CD14-positive monocyte (primary cell): ENCODE measurements around the gene POC1B. TPM values are rescaled to one million over a fixed set of nuclear protein-coding genes. Genes with fewer than 3 reads are reported as not detected.

Experiments
- DNase-seq, 3 donors: peaks; one replicate each; pipeline ENCODE4 v3.0.0-alpha.2; 2011 to 2022
- H2AFZ ChIP-seq: 2 replicates; pipeline ENCODE4 v1.6.0; 2012; ENCODE audit warnings: mild to moderate bottlenecking, low read depth, low read length, inconsistent platforms; ENCODE audit not compliant: insufficient read depth, poor library complexity, severe bottlenecking
- H3K27ac ChIP-seq, 2 donors: 1 replicate in 1 of 2; 2 replicates in 1 of 2; pipeline ENCODE4 v1.5.1; 2012 to 2013; ENCODE audit warnings: low read length in 2 of 2, control low read depth in 1 of 2, inconsistent platforms in 1 of 2, low read depth in 1 of 2, mild to moderate bottlenecking in 1 of 2
- H3K27me3 ChIP-seq, 2 donors: one replicate each; pipeline versions ENCODE4 v1.6.0 to v1.6.1; 2011 to 2013; ENCODE audit warnings: low read length in 2 of 2; ENCODE audit not compliant: control insufficient read depth in 2 of 2, insufficient read depth in 2 of 2
- H3K36me3 ChIP-seq, 2 donors: replicated peaks in 1 of 2; 1 replicate in 1 of 2; 2 replicates in 1 of 2; pipeline versions ENCODE4 v1.5.1 to v1.6.1; 2012 to 2013; ENCODE audit warnings: low read length in 2 of 2, control low read depth in 1 of 2, inconsistent platforms in 1 of 2, mild to moderate bottlenecking in 1 of 2; ENCODE audit not compliant: insufficient read depth in 2 of 2, control insufficient read depth in 1 of 2
- H3K4me1 ChIP-seq, 2 donors: 1 replicate in 1 of 2; 2 replicates in 1 of 2; pipeline versions ENCODE4 v1.5.1 to v1.6.1; 2012 to 2013; ENCODE audit warnings: low read length in 2 of 2, control low read depth in 1 of 2, inconsistent platforms in 1 of 2, mild to moderate bottlenecking in 1 of 2, moderate library complexity in 1 of 2; ENCODE audit not compliant: insufficient read depth in 2 of 2, control insufficient read depth in 1 of 2
- H3K4me2 ChIP-seq: replicated peaks from 2 replicates; pipeline ENCODE3; 2012; ENCODE audit warnings: low read length, moderate library complexity, mild to moderate bottlenecking; ENCODE audit not compliant: poor library complexity, severe bottlenecking; ENCODE audit errors: extremely low read depth
- H3K4me3 ChIP-seq, 3 experiments: fragments of 200-600 bp in 1 of 3; sonication (generic) in 1 of 3; replicated peaks in 1 of 3; 1 replicate in 2 of 3; 2 replicates in 1 of 3; pipeline ENCODE4 v1.5.1; 2011 to 2013; ENCODE audit warnings: low read length in 3 of 3, mild to moderate bottlenecking in 3 of 3, control low read depth in 2 of 3, low read depth in 2 of 3, inconsistent platforms in 1 of 3, moderate library complexity in 1 of 3
- H3K79me2 ChIP-seq: 2 replicates; pipeline ENCODE4 v1.6.0; 2012; ENCODE audit warnings: mild to moderate bottlenecking, control low read depth, inconsistent platforms, low read length, moderate library complexity; ENCODE audit not compliant: insufficient read depth
- H3K9ac ChIP-seq: 2 replicates; pipeline ENCODE4 v1.6.0; 2017; ENCODE audit warnings: low read length, mild to moderate bottlenecking; ENCODE audit not compliant: insufficient read depth, poor library complexity, severe bottlenecking
- H3K9me3 ChIP-seq, 2 donors: replicated peaks in 1 of 2; 1 replicate in 1 of 2; 2 replicates in 1 of 2; pipeline versions ENCODE4 v1.5.1 to v1.6.1; 2012 to 2013; ENCODE audit warnings: low read length in 2 of 2, control low read depth in 1 of 2; ENCODE audit not compliant: control insufficient read depth in 1 of 2, insufficient read depth in 1 of 2
- H4K20me1 ChIP-seq: 2 replicates; pipeline ENCODE4 v1.6.0; 2012; ENCODE audit warnings: mild to moderate bottlenecking, low read length, control low read depth, moderate library complexity; ENCODE audit not compliant: insufficient read depth
- H3K27ac Mint-ChIP-seq, 7 donors: one replicate each; pipeline ENCODE4 v1.8.0; 2020; ENCODE audit warnings: mild to moderate bottlenecking in 7 of 7, mixed read lengths in 7 of 7, moderate library complexity in 6 of 7, inconsistent platforms in 2 of 7
- H3K27me3 Mint-ChIP-seq, 3 donors: one replicate each; pipeline ENCODE4 v1.8.0; 2021 to 2022; ENCODE audit warnings: low read depth in 3 of 3, mild to moderate bottlenecking in 3 of 3, mixed read lengths in 3 of 3, moderate library complexity in 3 of 3, inconsistent platforms in 1 of 3
- H3K36me3 Mint-ChIP-seq, 2 donors: one replicate each; pipeline ENCODE4 v1.8.0; 2020; ENCODE audit warnings: mixed read lengths in 2 of 2, inconsistent platforms in 1 of 2, mild to moderate bottlenecking in 1 of 2
- H3K4me1 Mint-ChIP-seq: one replicate; pipeline ENCODE4 v1.8.0; 2020; ENCODE audit warnings: mild to moderate bottlenecking, mixed read lengths
- H3K4me3 Mint-ChIP-seq, 2 donors: one replicate each; pipeline ENCODE4 v1.8.0; 2020; ENCODE audit warnings: mild to moderate bottlenecking in 2 of 2, mixed read lengths in 2 of 2, moderate library complexity in 1 of 2
- H3K9me3 Mint-ChIP-seq, 7 donors: one replicate each; pipeline ENCODE4 v1.8.0; 2020 to 2022; ENCODE audit warnings: mixed read lengths in 7 of 7, mild to moderate bottlenecking in 6 of 7, moderate library complexity in 6 of 7, inconsistent platforms in 2 of 7
- WGBS: methylation state at CpG from one replicate; pipeline ENCODE4 v1.1.5; 2013; ENCODE audit warnings: missing lambda C conversion rate; ENCODE audit not compliant: insufficient coverage; 5-methylcytosine and 5-hydroxymethylcytosine counted together
- intact Hi-C, 2 donors: fragments of 100-400 bp; cut with micrococcal nuclease; formaldehyde crosslinking; loops; one replicate each; pipeline versions ENCODE4 v1.15.0 to v1.15.1; 2023
- polyA plus RNA-seq, 3 donors: library from polyadenylated mRNA; depleted of rRNA in 1 of 3; unstranded in 2 of 3; stranded (reverse) in 1 of 3; fragments of 300-500 nt in 2 of 3; fragments of >200 nt in 1 of 3; fragmentation: Illumina TruSeq in 2 of 3; gene quantifications; 1 replicate in 2 of 3; 2 replicates in 1 of 3; pipeline ENCODE4 v1.2.3, GENCODE V29; 2012 to 2021
- TF ChIP-seq, protein P1 (sequence below): fragments of 200-600 bp; IDR thresholded peaks from one replicate; pipeline ENCODE4 v1.8.0; 2022; ENCODE audit warnings: antibody characterized with exemption, mild to moderate bottlenecking

Gene POC1B
- polyA plus RNA-seq, 3 donors, result 8.4 to 32.0 (median 29.7) TPM

DNA sequence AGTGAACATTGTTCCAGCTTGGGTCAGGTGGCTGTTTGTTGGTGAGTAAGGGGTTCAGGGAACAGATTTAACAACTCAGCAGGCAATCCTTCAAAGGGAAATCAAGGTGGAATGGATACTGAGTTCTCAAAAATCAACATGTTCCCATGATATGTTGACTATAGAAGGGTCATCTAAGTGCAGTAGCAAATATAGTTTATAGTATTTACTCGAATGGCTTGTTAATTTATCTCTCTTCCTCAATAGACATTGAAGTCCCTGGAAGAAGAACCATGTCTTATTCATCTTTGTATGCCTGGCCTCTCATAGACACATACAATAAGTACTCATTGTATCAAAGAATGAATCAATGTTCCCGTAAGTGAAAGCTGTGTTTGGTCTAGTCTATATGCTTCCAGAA is 149.0 kb downstream of the POC1B start:
- H3K9me3 Mint-ChIP-seq, result peaks cover 0 to 2% (median 0%) of the 10 kb centered on the region in 7 donors
- DNase-seq, result no peak
- H3K36me3 Mint-ChIP-seq, result no peaks in the 10 kb centered on the region
- no CpG with 5 or more reads among the region's 2 CpGs for WGBS
- H3K27ac ChIP-seq, result no peak overlapping the region
- peaks cover 11 to 12% of the 10 kb centered on the region in 2 donors for H3K4me1 ChIP-seq
- H3K27ac Mint-ChIP-seq, result no peak overlapping the region
- no peak overlapping the region for H2AFZ ChIP-seq
- H4K20me1 ChIP-seq, result no peaks in the 10 kb centered on the region
- H3K79me2 ChIP-seq, result no peaks in the 10 kb centered on the region
- no peak overlapping the region for H3K9ac ChIP-seq
- H3K27me3 ChIP-seq, result no peaks in the 10 kb centered on the region
- no peak overlapping the region for H3K4me3 ChIP-seq
- H3K4me3 Mint-ChIP-seq, result no peak overlapping the region
- intact Hi-C loops, result no loop called here
- H3K4me2 ChIP-seq, result no peak overlapping the region
- H3K36me3 ChIP-seq, result no peaks in the 10 kb centered on the region
- TF ChIP-seq, protein P1, sequence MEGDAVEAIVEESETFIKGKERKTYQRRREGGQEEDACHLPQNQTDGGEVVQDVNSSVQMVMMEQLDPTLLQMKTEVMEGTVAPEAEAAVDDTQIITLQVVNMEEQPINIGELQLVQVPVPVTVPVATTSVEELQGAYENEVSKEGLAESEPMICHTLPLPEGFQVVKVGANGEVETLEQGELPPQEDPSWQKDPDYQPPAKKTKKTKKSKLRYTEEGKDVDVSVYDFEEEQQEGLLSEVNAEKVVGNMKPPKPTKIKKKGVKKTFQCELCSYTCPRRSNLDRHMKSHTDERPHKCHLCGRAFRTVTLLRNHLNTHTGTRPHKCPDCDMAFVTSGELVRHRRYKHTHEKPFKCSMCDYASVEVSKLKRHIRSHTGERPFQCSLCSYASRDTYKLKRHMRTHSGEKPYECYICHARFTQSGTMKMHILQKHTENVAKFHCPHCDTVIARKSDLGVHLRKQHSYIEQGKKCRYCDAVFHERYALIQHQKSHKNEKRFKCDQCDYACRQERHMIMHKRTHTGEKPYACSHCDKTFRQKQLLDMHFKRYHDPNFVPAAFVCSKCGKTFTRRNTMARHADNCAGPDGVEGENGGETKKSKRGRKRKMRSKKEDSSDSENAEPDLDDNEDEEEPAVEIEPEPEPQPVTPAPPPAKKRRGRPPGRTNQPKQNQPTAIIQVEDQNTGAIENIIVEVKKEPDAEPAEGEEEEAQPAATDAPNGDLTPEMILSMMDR, result no peak
- no peaks in the 10 kb centered on the region for H3K9me3 ChIP-seq
- peaks cover 0 to 6% (median 2%) of the 10 kb centered on the region in 3 donors for H3K27me3 Mint-ChIP-seq
- H3K4me1 Mint-ChIP-seq, result peaks cover 21% of the 10 kb centered on the region

DNA sequence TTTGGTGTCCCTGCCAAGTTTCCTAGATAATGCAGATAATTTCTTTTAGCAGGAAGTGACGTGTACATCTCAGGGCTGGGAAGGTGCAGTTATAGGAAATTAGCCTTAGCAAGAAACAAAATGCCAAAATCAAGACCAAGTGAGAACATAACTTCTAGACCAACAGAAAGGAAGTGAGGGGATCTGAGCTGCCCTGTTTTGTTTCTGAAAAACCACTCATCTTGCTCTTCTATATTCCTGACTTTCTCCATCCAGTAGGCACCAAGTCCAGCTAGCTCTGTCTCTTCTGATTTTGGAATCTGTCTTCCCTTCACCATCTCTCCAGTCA is 149.7 kb downstream of the POC1B start:
- Histone ChIP-seq H3K4me1 (peaks cover 5 to 7% of the 10 kb centered on the region in 2 donors), H3K9ac (no peak overlapping the region), H3K79me2 (no peaks in the 10 kb centered on the region), H3K36me3 (no peaks in the 10 kb centered on the region), H3K4me2 (no peak overlapping the region), H2AFZ (no peak overlapping the region), H4K20me1 (no peaks in the 10 kb centered on the region), H3K9me3 (no peaks in the 10 kb centered on the region), H3K27me3 (no peaks in the 10 kb centered on the region), H3K4me3 (no peak overlapping the region), H3K27ac (no peak overlapping the region)
- Mint-ChIP-seq H3K4me3 (no peak overlapping the region), H3K9me3 (peaks cover 0 to 2% (median 0%) of the 10 kb centered on the region in 7 donors), H3K4me1 (peaks cover 17% of the 10 kb centered on the region), H3K27me3 (peaks cover 0 to 3% (median 2%) of the 10 kb centered on the region in 3 donors), H3K27ac (no peak overlapping the region), H3K36me3 (no peaks in the 10 kb centered on the region)
- no peak for DNase-seq
- TF ChIP-seq, protein P1, result no peak
- intact Hi-C loops, result no loop called here
- 100% methylated on average over 1 of the region's 1 CpG for WGBS
